Liver (tissue), 9 donors: Measurements from ENCODE around the gene GLI3. TPM values are rescaled to one million over a fixed set of nuclear protein-coding genes. Genes with fewer than 3 reads are reported as not detected.

Experiments used
- DNase-seq: peaks from one replicate; pipeline ENCODE4 v3.0.0-alpha.2; 2017; ENCODE audit warnings: low spot score
- H3K27ac ChIP-seq, 2 donors: one replicate each; pipeline ENCODE4 v1.7.0; 2013; ENCODE audit warnings: inconsistent platforms in 2 of 2, low read length in 2 of 2, control low read depth in 1 of 2, low read depth in 1 of 2, mild to moderate bottlenecking in 1 of 2
- H3K27me3 ChIP-seq, 4 donors: one replicate each; pipeline versions ENCODE4 v1.6.1 to v1.7.0; 2013; ENCODE audit warnings: low read length in 3 of 4, inconsistent platforms in 1 of 4, mild to moderate bottlenecking in 1 of 4, moderate library complexity in 1 of 4; ENCODE audit not compliant: control insufficient read depth in 4 of 4, insufficient read depth in 4 of 4
- H3K36me3 ChIP-seq, 4 donors: one replicate each; pipeline versions ENCODE4 v1.6.1 to v1.7.0; 2013; ENCODE audit warnings: low read length in 3 of 4, mild to moderate bottlenecking in 3 of 4, low read depth in 1 of 4, moderate library complexity in 1 of 4; ENCODE audit not compliant: control insufficient read depth in 4 of 4, insufficient read depth in 3 of 4
- H3K4me1 ChIP-seq, 4 donors: one replicate each; pipeline versions ENCODE4 v1.6.1 to v1.7.0; 2013; ENCODE audit warnings: low read length in 3 of 4, mild to moderate bottlenecking in 3 of 4, moderate library complexity in 1 of 4; ENCODE audit not compliant: control insufficient read depth in 4 of 4, insufficient read depth in 4 of 4
- H3K4me3 ChIP-seq, 3 donors: one replicate each; pipeline versions ENCODE4 v1.6.1 to v1.7.0; 2013; ENCODE audit warnings: low read length in 3 of 3, control low read depth in 1 of 3, low read depth in 1 of 3, mild to moderate bottlenecking in 1 of 3
- H3K9ac ChIP-seq, 2 donors: one replicate each; pipeline ENCODE4 v1.7.0; 2013; ENCODE audit warnings: low read length in 2 of 2, mild to moderate bottlenecking in 2 of 2, moderate library complexity in 2 of 2, control low read depth in 1 of 2, low read depth in 1 of 2
- H3K9me3 ChIP-seq, 4 donors: one replicate each; pipeline versions ENCODE4 v1.6.1 to v1.7.0; 2013; ENCODE audit warnings: low read length in 3 of 4; ENCODE audit not compliant: control insufficient read depth in 4 of 4
- EGR1 ChIP-seq, 2 donors: IDR thresholded peaks; 2 replicates each; pipeline ENCODE4 v1.6.1; 2016 to 2018; ENCODE audit warnings: antibody characterized with exemption in 2 of 2, low read depth in 2 of 2
- FOXA1 ChIP-seq: IDR thresholded peaks from 2 replicates; pipeline ENCODE4 v1.6.1; 2016; ENCODE audit warnings: antibody characterized with exemption
- FOXA2 ChIP-seq: IDR thresholded peaks from 2 replicates; pipeline ENCODE4 v1.6.1; 2016; ENCODE audit warnings: antibody characterized with exemption
- GABPA ChIP-seq, 2 donors: IDR thresholded peaks in 1 of 2; conservative IDR thresholded peaks in 1 of 2; 2 replicates each; pipeline ENCODE4 v1.6.1; 2016; ENCODE audit warnings: antibody characterized with exemption in 2 of 2, mild to moderate bottlenecking in 1 of 2, moderate library complexity in 1 of 2
- HNF4A ChIP-seq, 2 donors: conservative IDR thresholded peaks; 2 replicates each; pipeline ENCODE4 v1.6.1; 2016; ENCODE audit warnings: antibody characterized with exemption in 2 of 2, mild to moderate bottlenecking in 2 of 2
- HNF4G ChIP-seq: IDR thresholded peaks from 2 replicates; pipeline ENCODE4 v1.6.1; 2016; ENCODE audit warnings: antibody characterized with exemption
- JUND ChIP-seq, 2 donors: IDR thresholded peaks; 2 replicates each; pipeline ENCODE4 v1.6.1; 2016; ENCODE audit warnings: antibody characterized with exemption in 2 of 2
- RAD21 ChIP-seq, 2 donors: IDR thresholded peaks; 2 replicates each; pipeline ENCODE4 v1.6.1; 2016; ENCODE audit warnings: antibody characterized with exemption in 2 of 2, mild to moderate bottlenecking in 2 of 2
- SP1 ChIP-seq: IDR thresholded peaks from 2 replicates; pipeline ENCODE4 v1.6.1; 2018; ENCODE audit warnings: antibody characterized with exemption, mild to moderate bottlenecking
- TAF1 ChIP-seq: conservative IDR thresholded peaks from 2 replicates; pipeline ENCODE4 v1.6.1; 2016; ENCODE audit warnings: antibody characterized with exemption, mild to moderate bottlenecking
- WGBS: extraction: QIAGEN DNeasy Blood & Tissue Kit; methylation state at CpG from one replicate; pipeline ENCODE4 v1.1.7; 2013; 5-methylcytosine and 5-hydroxymethylcytosine counted together
- polyA plus RNA-seq, 2 donors: library from polyadenylated mRNA; stranded (reverse) in 1 of 2; unstranded in 1 of 2; fragments of 200-250 nt in 1 of 2; fragments of >200 nt in 1 of 2; fragmentation: Nextera tagmentation in 1 of 2; extraction: Ambion mirVana in 1 of 2; gene quantifications; one replicate each; pipeline versions ENCODE4 v1.2.1 to v1.2.3, GENCODE V29; 2013 to 2015
- total RNA-seq, 2 donors: library from RNA; depleted of rRNA; stranded (reverse); fragments of >200 nt; gene quantifications; one replicate each; pipeline ENCODE4 v1.2.3, GENCODE V29; 2014
- TF ChIP-seq, protein P1 (sequence below): fragments of 150-350 bp; IDR thresholded peaks from 2 replicates; pipeline ENCODE4 v1.5.1; 2017; ENCODE audit warnings: improper control_type of control experiment, low read depth, low read length; ENCODE audit not compliant: missing input control
- TF ChIP-seq, protein P2 (sequence below): IDR thresholded peaks from 2 replicates; pipeline ENCODE4 v1.6.1; 2016; ENCODE audit warnings: antibody characterized with exemption, mild to moderate bottlenecking
- TF ChIP-seq, protein P3 (sequence below): IDR thresholded peaks from 2 replicates; pipeline ENCODE4 v1.6.1; 2016; ENCODE audit warnings: antibody characterized with exemption
- donor health status: healthy.
- donor health status: healthy.
- donor health status: healthy.
- donor health status: healthy.
- donor health status: healthy.

GLI3 gene
- total and polyA plus RNA-seq, 4 donors: 0.09 to 0.42 (median 0.26) TPM

DNA sequence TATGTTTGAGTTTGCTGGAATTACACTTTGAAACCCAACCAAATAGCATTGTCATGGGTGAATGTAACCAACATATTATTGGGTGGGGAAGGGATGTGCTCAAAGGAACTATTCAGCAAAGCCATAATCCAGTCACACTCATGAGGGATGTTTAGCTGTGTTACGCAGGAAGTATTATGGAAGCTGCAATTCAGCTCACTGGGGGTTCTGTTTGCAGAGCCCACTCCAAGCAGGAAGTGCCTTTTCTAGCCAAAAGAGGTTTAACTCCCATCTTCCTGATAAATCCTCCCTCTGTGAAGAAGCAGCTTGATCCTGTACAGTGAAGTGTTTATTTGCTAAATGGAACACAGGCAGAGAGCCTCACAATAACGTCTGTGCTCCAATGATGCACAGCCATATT, 172.5 kb downstream of the GLI3 start:
- no peaks in the 10 kb centered on the region for H3K4me1 ChIP-seq
- no peak for DNase-seq
- no peak overlapping the region for H3K9ac ChIP-seq
- no peak overlapping the region for H3K27ac ChIP-seq
- TF ChIP-seq EGR1 (IDR thresholded peaks at IDR 0.05; ENCODE audit: low read depth in 2 of 2) (no peak), GABPA (IDR thresholded peaks at IDR 0.05 in 1 of 2, conservative IDR thresholded peaks at IDR 0.05 in 1 of 2) (no peak), TAF1 (no peak), RAD21 (IDR thresholded peaks at IDR 0.05) (no peak), HNF4G (no peak), JUND (IDR thresholded peaks at IDR 0.05) (no peak), FOXA1 (no peak), SP1 (no peak)
- TF ChIP-seq, protein P1, sequence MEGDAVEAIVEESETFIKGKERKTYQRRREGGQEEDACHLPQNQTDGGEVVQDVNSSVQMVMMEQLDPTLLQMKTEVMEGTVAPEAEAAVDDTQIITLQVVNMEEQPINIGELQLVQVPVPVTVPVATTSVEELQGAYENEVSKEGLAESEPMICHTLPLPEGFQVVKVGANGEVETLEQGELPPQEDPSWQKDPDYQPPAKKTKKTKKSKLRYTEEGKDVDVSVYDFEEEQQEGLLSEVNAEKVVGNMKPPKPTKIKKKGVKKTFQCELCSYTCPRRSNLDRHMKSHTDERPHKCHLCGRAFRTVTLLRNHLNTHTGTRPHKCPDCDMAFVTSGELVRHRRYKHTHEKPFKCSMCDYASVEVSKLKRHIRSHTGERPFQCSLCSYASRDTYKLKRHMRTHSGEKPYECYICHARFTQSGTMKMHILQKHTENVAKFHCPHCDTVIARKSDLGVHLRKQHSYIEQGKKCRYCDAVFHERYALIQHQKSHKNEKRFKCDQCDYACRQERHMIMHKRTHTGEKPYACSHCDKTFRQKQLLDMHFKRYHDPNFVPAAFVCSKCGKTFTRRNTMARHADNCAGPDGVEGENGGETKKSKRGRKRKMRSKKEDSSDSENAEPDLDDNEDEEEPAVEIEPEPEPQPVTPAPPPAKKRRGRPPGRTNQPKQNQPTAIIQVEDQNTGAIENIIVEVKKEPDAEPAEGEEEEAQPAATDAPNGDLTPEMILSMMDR: no peak
- TF ChIP-seq, protein P2, sequence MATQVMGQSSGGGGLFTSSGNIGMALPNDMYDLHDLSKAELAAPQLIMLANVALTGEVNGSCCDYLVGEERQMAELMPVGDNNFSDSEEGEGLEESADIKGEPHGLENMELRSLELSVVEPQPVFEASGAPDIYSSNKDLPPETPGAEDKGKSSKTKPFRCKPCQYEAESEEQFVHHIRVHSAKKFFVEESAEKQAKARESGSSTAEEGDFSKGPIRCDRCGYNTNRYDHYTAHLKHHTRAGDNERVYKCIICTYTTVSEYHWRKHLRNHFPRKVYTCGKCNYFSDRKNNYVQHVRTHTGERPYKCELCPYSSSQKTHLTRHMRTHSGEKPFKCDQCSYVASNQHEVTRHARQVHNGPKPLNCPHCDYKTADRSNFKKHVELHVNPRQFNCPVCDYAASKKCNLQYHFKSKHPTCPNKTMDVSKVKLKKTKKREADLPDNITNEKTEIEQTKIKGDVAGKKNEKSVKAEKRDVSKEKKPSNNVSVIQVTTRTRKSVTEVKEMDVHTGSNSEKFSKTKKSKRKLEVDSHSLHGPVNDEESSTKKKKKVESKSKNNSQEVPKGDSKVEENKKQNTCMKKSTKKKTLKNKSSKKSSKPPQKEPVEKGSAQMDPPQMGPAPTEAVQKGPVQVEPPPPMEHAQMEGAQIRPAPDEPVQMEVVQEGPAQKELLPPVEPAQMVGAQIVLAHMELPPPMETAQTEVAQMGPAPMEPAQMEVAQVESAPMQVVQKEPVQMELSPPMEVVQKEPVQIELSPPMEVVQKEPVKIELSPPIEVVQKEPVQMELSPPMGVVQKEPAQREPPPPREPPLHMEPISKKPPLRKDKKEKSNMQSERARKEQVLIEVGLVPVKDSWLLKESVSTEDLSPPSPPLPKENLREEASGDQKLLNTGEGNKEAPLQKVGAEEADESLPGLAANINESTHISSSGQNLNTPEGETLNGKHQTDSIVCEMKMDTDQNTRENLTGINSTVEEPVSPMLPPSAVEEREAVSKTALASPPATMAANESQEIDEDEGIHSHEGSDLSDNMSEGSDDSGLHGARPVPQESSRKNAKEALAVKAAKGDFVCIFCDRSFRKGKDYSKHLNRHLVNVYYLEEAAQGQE: no peak
- 70% methylated on average over 2 of the region's 2 CpGs for WGBS
- H3K36me3 ChIP-seq: no peaks in the 10 kb centered on the region
- no peak overlapping the region for H3K4me3 ChIP-seq
- H3K9me3 ChIP-seq: no peaks in the 10 kb centered on the region
- H3K27me3 ChIP-seq: no peaks in the 10 kb centered on the region

DNA sequence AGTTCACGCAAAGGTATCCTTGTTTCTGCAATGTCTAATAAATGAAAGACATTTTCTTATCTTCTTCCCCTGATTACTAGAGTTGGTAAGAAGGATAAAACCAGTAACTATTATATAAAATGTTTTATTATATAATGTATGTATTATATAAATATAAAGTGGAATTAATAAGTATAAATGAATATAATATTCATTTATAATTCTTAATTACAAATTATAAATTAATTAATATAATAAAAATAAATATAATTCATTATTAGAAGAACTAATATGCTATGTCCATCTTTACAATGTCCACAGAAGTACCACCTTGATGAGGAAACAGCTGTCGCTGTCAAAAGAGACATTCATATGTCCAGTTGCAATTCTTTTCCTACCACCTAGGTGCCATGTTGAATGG, 177.7 kb downstream of the GLI3 start:
- 51% methylated on average over 2 of the region's 2 CpGs for WGBS
- no peak for TF ChIP-seq HNF4A (conservative IDR thresholded peaks at IDR 0.05)
- no peak for TF ChIP-seq JUND (IDR thresholded peaks at IDR 0.05)
- no peak for TF ChIP-seq RAD21 (IDR thresholded peaks at IDR 0.05)
- TF ChIP-seq, protein P3, sequence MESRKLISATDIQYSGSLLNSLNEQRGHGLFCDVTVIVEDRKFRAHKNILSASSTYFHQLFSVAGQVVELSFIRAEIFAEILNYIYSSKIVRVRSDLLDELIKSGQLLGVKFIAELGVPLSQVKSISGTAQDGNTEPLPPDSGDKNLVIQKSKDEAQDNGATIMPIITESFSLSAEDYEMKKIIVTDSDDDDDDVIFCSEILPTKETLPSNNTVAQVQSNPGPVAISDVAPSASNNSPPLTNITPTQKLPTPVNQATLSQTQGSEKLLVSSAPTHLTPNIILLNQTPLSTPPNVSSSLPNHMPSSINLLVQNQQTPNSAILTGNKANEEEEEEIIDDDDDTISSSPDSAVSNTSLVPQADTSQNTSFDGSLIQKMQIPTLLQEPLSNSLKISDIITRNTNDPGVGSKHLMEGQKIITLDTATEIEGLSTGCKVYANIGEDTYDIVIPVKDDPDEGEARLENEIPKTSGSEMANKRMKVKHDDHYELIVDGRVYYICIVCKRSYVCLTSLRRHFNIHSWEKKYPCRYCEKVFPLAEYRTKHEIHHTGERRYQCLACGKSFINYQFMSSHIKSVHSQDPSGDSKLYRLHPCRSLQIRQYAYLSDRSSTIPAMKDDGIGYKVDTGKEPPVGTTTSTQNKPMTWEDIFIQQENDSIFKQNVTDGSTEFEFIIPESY: no peak
- no peak for TF ChIP-seq GABPA (IDR thresholded peaks at IDR 0.05 in 1 of 2, conservative IDR thresholded peaks at IDR 0.05 in 1 of 2)
- TF ChIP-seq TAF1: no peak
- TF ChIP-seq SP1: no peak
- no peak for TF ChIP-seq FOXA1
- TF ChIP-seq FOXA2: no peak
- H3K4me3 ChIP-seq: no peak overlapping the region

More for the DNA sequence above, 177.7 kb downstream of the GLI3 start:
- H3K9me3 ChIP-seq: no peaks in the 10 kb centered on the region
- H3K27ac ChIP-seq: no peak overlapping the region
- H3K9ac ChIP-seq: no peak overlapping the region
- H3K4me1 ChIP-seq: no peaks in the 10 kb centered on the region
- no peaks in the 10 kb centered on the region for H3K27me3 ChIP-seq
- no peaks in the 10 kb centered on the region for H3K36me3 ChIP-seq
- no peak for DNase-seq
